MM.1S (cell line): ENCODE data around the gene GXYLT1.

Source experiments
- DNase-seq: peaks from one replicate; pipeline ENCODE4 v3.0.0-alpha.2; 2015
- H2AFZ ChIP-seq: fragments of 300-600 bp; sonication (generic); 2 replicates; pipeline ENCODE4 v1.6.0; 2016; ENCODE audit warnings: antibody characterized with exemption, low read length
- H3F3A ChIP-seq: fragments of 300-600 bp; sonication (generic); 2 replicates; pipeline ENCODE4 v1.6.1; 2016; ENCODE audit warnings: mild to moderate bottlenecking, antibody characterized with exemption, low read length, moderate library complexity, mixed read lengths; ENCODE audit not compliant: insufficient read depth
- H3K27ac ChIP-seq: fragments of 300-600 bp; sonication (generic); 2 replicates; pipeline ENCODE4 v1.5.1; 2016; ENCODE audit warnings: mild to moderate bottlenecking, low read length
- H3K27me3 ChIP-seq: fragments of 300-600 bp; sonication (generic); replicated peaks from 2 replicates; pipeline ENCODE4 v1.6.0; 2016; ENCODE audit warnings: low read length; ENCODE audit not compliant: insufficient read depth
- H3K36me3 ChIP-seq: fragments of 300-600 bp; sonication (generic); replicated peaks from 2 replicates; pipeline ENCODE4 v1.6.1; 2016; ENCODE audit warnings: mild to moderate bottlenecking, low read length, mixed read lengths; ENCODE audit not compliant: insufficient read depth
- H3K4me1 ChIP-seq: fragments of 300-600 bp; sonication (generic); 2 replicates; pipeline ENCODE4 v1.6.1; 2016; ENCODE audit warnings: low read length, mixed read lengths
- H3K4me2 ChIP-seq: fragments of 300-600 bp; sonication (generic); 2 replicates; pipeline ENCODE4 v1.6.0; 2016; ENCODE audit warnings: low read depth, low read length
- H3K4me3 ChIP-seq: fragments of 300-600 bp; sonication (generic); 2 replicates; pipeline ENCODE4 v1.5.1; 2016; ENCODE audit warnings: low read length, mixed read lengths
- H3K79me2 ChIP-seq: fragments of 300-600 bp; sonication (generic); 2 replicates; pipeline ENCODE4 v1.6.1; 2016; ENCODE audit warnings: mixed run types, low read length, mixed read lengths
- H3K9ac ChIP-seq: fragments of 300-600 bp; sonication (generic); 2 replicates; pipeline ENCODE4 v1.6.1; 2016; ENCODE audit warnings: low read length, mixed read lengths
- H3K9me2 ChIP-seq: fragments of 300-600 bp; sonication (generic); replicated peaks from 2 replicates; pipeline ENCODE4 v1.6.1; 2016; ENCODE audit warnings: mild to moderate bottlenecking, low read length, mixed read lengths; ENCODE audit not compliant: insufficient read depth
- H3K9me3 ChIP-seq: fragments of 300-600 bp; sonication (generic); replicated peaks from 2 replicates; pipeline ENCODE4 v1.6.1; 2016; ENCODE audit warnings: mild to moderate bottlenecking, low read length, mixed read lengths; ENCODE audit not compliant: insufficient read depth
- H4K20me1 ChIP-seq: fragments of 300-600 bp; sonication (generic); 2 replicates; pipeline ENCODE4 v1.6.1; 2016; ENCODE audit warnings: mild to moderate bottlenecking, low read length, moderate library complexity, mixed read lengths; ENCODE audit not compliant: insufficient read depth
- EZH2 ChIP-seq: fragments of 300-600 bp; sonication (generic); optimal IDR thresholded peaks from 2 replicates; pipeline ENCODE3; 2017; ENCODE audit warnings: low read depth, mild to moderate bottlenecking, antibody characterized with exemption, low read length, mixed read lengths
- EZH2phosphoT487 ChIP-seq: fragments of 300-600 bp; sonication (generic); IDR thresholded peaks from 2 replicates; pipeline ENCODE4 v1.6.1; 2018; ENCODE audit warnings: antibody characterized with exemption, low read length
- TF ChIP-seq, protein P1 (sequence below): fragments of 300-600 bp; sonication (generic); IDR thresholded peaks from 2 replicates; pipeline ENCODE4 v1.5.1; 2016; ENCODE audit warnings: antibody characterized with exemption, low read length, mixed read lengths

The GXYLT1 gene

DNA sequence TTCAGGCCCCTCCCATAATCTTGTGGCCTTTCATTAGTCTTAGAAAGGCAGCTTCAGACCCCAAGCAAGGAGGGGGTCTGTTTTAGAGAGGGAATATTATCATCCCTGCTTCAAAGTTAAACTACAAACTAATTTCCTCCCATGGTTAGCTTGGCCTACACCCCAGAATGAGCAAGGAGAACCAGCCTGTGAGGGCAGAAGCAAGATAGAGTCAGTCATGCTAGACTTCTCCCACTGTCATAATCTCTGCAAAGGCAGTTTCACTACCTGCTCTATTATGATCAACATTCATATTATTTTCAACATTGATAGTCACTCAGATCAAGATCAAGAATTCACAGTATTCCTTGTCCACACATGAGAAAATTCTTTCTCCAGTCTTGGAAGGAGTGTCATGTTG lies 105.1 kb downstream of the GXYLT1 start:
- H3K4me3 ChIP-seq: no peak overlapping the region
- TF ChIP-seq, protein P1, sequence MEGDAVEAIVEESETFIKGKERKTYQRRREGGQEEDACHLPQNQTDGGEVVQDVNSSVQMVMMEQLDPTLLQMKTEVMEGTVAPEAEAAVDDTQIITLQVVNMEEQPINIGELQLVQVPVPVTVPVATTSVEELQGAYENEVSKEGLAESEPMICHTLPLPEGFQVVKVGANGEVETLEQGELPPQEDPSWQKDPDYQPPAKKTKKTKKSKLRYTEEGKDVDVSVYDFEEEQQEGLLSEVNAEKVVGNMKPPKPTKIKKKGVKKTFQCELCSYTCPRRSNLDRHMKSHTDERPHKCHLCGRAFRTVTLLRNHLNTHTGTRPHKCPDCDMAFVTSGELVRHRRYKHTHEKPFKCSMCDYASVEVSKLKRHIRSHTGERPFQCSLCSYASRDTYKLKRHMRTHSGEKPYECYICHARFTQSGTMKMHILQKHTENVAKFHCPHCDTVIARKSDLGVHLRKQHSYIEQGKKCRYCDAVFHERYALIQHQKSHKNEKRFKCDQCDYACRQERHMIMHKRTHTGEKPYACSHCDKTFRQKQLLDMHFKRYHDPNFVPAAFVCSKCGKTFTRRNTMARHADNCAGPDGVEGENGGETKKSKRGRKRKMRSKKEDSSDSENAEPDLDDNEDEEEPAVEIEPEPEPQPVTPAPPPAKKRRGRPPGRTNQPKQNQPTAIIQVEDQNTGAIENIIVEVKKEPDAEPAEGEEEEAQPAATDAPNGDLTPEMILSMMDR: no peak
- TF ChIP-seq EZH2phosphoT487: no peak
- no peak for TF ChIP-seq EZH2

DNA sequence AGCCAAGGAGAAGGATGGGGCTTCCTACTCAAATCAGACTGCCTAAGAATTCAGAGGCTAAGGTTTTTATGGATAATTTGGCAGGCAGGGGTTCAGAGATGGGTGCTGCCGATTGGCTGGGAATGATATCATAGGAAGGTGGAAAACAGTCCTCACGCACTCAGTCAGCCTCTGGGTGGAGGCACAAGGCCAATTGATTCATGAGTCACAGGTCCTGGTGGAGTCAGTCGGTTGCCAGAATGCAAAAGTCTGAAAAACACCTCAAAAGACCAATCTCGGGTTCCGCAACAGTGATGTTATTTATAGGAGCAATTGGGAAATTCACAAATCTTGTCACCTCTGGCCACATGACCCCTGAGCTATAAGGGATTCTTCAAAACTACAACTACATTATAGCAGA lies 105.5 kb downstream of the GXYLT1 start:
- H3K36me3 ChIP-seq: no peaks in the 10 kb centered on the region
- no peak overlapping the region for H2AFZ ChIP-seq
- no peak overlapping the region for H3K4me2 ChIP-seq
- no peaks in the 10 kb centered on the region for H3K79me2 ChIP-seq
- no peak overlapping the region for H3K4me3 ChIP-seq
- H3K27me3 ChIP-seq: no peaks in the 10 kb centered on the region
- H3K4me1 ChIP-seq: no peaks in the 10 kb centered on the region
- H4K20me1 ChIP-seq: no peaks in the 10 kb centered on the region
- no peaks in the 10 kb centered on the region for H3F3A ChIP-seq
- no peak overlapping the region for H3K27ac ChIP-seq
- DNase-seq: no peak
- H3K9me3 ChIP-seq: no peaks in the 10 kb centered on the region
- no peak for TF ChIP-seq EZH2phosphoT487
- TF ChIP-seq, protein P1: no peak
- TF ChIP-seq EZH2: no peak
- H3K9me2 ChIP-seq: no peaks in the 10 kb centered on the region
- no peak overlapping the region for H3K9ac ChIP-seq

More for the DNA sequence above, 105.1 kb downstream of the GXYLT1 start:
- DNase-seq: no peak
- no peak overlapping the region for H2AFZ ChIP-seq
- H3K9ac ChIP-seq: no peak overlapping the region
- no peaks in the 10 kb centered on the region for H3K79me2 ChIP-seq
- H3K36me3 ChIP-seq: no peaks in the 10 kb centered on the region
- no peaks in the 10 kb centered on the region for H3F3A ChIP-seq
- no peaks in the 10 kb centered on the region for H4K20me1 ChIP-seq
- H3K9me2 ChIP-seq: no peaks in the 10 kb centered on the region
- H3K4me2 ChIP-seq: no peak overlapping the region
- no peak overlapping the region for H3K27ac ChIP-seq
- no peaks in the 10 kb centered on the region for H3K4me1 ChIP-seq
- H3K27me3 ChIP-seq: no peaks in the 10 kb centered on the region
- H3K9me3 ChIP-seq: no peaks in the 10 kb centered on the region

DNA sequence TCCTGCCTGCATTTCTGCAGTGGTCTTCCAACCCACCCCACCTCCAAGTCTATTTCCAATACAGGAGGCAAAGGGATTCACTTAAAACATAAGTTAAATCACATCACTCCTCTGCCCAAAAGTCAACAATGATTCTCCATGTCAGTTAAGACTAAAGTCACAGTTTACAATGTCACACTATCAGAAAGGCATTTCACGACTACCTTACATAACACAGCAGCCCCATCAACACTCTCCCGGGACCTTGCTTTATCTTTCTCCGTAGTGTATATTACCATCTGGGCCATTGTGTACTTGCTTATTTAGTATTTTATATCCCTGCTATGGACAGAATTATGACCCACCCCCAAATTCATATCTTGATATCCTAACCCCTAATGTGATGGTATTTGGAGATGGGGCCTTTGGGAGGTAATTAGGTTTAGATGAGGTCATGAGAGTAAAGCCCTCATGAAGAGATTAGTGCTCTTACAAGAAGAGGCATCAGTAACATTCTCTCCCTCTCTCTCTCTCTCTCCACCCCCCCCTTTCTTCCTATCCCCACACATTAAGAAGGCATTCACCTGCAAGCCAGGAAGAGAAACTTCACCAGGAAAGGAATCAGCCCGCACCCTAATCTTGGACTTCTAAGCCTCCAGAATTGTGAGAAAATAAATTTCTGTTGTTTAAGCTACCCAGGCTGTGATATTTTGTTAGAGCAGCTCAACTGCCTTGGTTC lies 112.7 kb downstream of the GXYLT1 start:
- Histone ChIP-seq H3K9ac (no peak overlapping the region), H4K20me1 (no peaks in the 10 kb centered on the region), H3K36me3 (no peaks in the 10 kb centered on the region), H2AFZ (no peak overlapping the region), H3K27ac (no peak overlapping the region), H3F3A (no peaks in the 10 kb centered on the region), H3K9me3 (no peaks in the 10 kb centered on the region), H3K4me1 (no peaks in the 10 kb centered on the region), H3K4me2 (no peak overlapping the region), H3K79me2 (no peaks in the 10 kb centered on the region), H3K27me3 (no peaks in the 10 kb centered on the region), H3K4me3 (no peak overlapping the region), H3K9me2 (no peaks in the 10 kb centered on the region)
- no peak for DNase-seq
- TF ChIP-seq EZH2 (no peak), EZH2phosphoT487 (no peak)
- TF ChIP-seq, protein P1: no peak
